ENCODE results near the gene ADAM8.
A peak's percentile ranks its signal among the peaks of the same experiment; 100 is the strongest.
"Not testable (repeated sequence)": the region's sequence is repeated elsewhere in the genome, so short reads cannot be mapped to it uniquely, and the experiment has no call there.

ADAM8 gene

GRCh38 chr10:133224756-133225372 lies 51.8 kb downstream of the ADAM8 start:
- no peak for TF ChIP-seq CTCF (IDR thresholded peaks at IDR 0.05)
- no peak for DNase-seq (ENCODE audit: low spot score)
- Histone ChIP-seq H3K4me3 (peak overlapping the region; percentile 54), H3K27ac (no peak overlapping the region)

GRCh38 chr10:133224076-133224475 lies 52.6 kb downstream of the ADAM8 start:
- Histone ChIP-seq H3K4me3 (no peak overlapping the region), H3K27ac (no peak overlapping the region)
- no peak for DNase-seq (ENCODE audit: low spot score)
- no peak for TF ChIP-seq CTCF (IDR thresholded peaks at IDR 0.05)

GRCh38 chr10:133221756-133222155 lies 54.9 kb downstream of the ADAM8 start:
- H3K27ac ChIP-seq; H3K4me3 ChIP-seq; DNase-seq (ENCODE audit: low spot score): not testable (repeated sequence)

GRCh38 chr10:133221331-133221730 lies 55.3 kb downstream of the ADAM8 start:
- DNase-seq (ENCODE audit: low spot score), result no peak
- Histone ChIP-seq H3K27ac (no peak overlapping the region), H3K4me3 (no peak overlapping the region)
- TF ChIP-seq CTCF (IDR thresholded peaks at IDR 0.05), result no peak

- no peak for TF ChIP-seq CTCF (IDR thresholded peaks at IDR 0.05)
- Histone ChIP-seq H3K4me3 (no peak overlapping the region), H3K27ac (no peak overlapping the region)
- no peak for DNase-seq (ENCODE audit: low spot score)
Measured at GRCh38 chr10:133219782-133220181, 56.9 kb downstream of the ADAM8 start.

GRCh38 chr10:133218891-133219290 lies 57.8 kb downstream of the ADAM8 start:
- no peak for TF ChIP-seq CTCF (IDR thresholded peaks at IDR 0.05)

GRCh38 chr10:133217800-133218589 lies 58.7 kb downstream of the ADAM8 start:
- TF ChIP-seq CTCF (IDR thresholded peaks at IDR 0.05), result no peak
- no peak for DNase-seq (ENCODE audit: low spot score)
- Histone ChIP-seq H3K27ac (no peak overlapping the region), H3K4me3 (no peak overlapping the region)

More at GRCh38 chr10:133218891-133219290, 57.8 kb downstream of the ADAM8 start:
- no peak overlapping the region for H3K4me3 ChIP-seq
- DNase-seq (ENCODE audit: low spot score), result no peak
- H3K27ac ChIP-seq, result no peak overlapping the region

Data from coronary artery (tissue), 2 donors.